Gastroesophageal sphincter (tissue), 3 donors: ENCODE results near the gene CYLC2.

Experiments used
- CTCF ChIP-seq, 4 experiments: fragments of 200-600 bp in 2 of 4; fragments of 450-650 bp in 2 of 4; sonication (generic) in 1 of 4; IDR thresholded peaks; one replicate each; pipeline ENCODE4 v1.5.1; 2017 to 2019; ENCODE audit warnings: antibody characterized with exemption in 4 of 4, mild to moderate bottlenecking in 2 of 4, moderate library complexity in 2 of 4
- EP300 ChIP-seq: sonication (generic); formaldehyde crosslinking; IDR thresholded peaks from one replicate; pipeline ENCODE4 v1.6.1; 2017; ENCODE audit warnings: antibody characterized with exemption, mild to moderate bottlenecking
- POLR2A ChIP-seq, 2 donors: fragments of 450-650 bp; IDR thresholded peaks; one replicate each; pipeline ENCODE4 v1.6.1; 2017; ENCODE audit warnings: antibody characterized with exemption in 2 of 2, mild to moderate bottlenecking in 2 of 2, moderate library complexity in 1 of 2
- POLR2AphosphoS5 ChIP-seq: sonication (generic); formaldehyde crosslinking; IDR thresholded peaks from one replicate; pipeline ENCODE4 v1.6.1; 2017; ENCODE audit warnings: antibody characterized with exemption

- TF ChIP-seq CTCF (IDR thresholded peaks at IDR 0.05) (no peak), EP300 (no peak), POLR2A (IDR thresholded peaks at IDR 0.05) (no peak), POLR2AphosphoS5 (no peak)
Observed at GRCh38 chr9:103003689-103004088, 8.6 kb downstream of the CYLC2 start.
